GM23338 (cell line): ENCODE data around the gene PGLYRP2. TPM values are rescaled to one million over a fixed set of nuclear protein-coding genes. Genes with fewer than 3 reads are reported as not detected.

Experiments
- ATAC-seq: fragments of 200-7000 bp; cut with Tn5 transposase; 3 replicates; pipeline ENCODE4 v1.9.1; 2020
- DNase-seq: peaks from one replicate; pipeline ENCODE4 v3.0.0-alpha.2; 2015; ENCODE audit warnings: low spot score
- H2AFZ ChIP-seq: fragments of 200-600 bp; sonication (generic); 2 replicates; pipeline ENCODE4 v1.8.0; 2016; ENCODE audit warnings: antibody characterized with exemption, mild to moderate bottlenecking, moderate library complexity
- H3F3A ChIP-seq: fragments of 200-600 bp; sonication (generic); replicated peaks from 2 replicates; pipeline ENCODE4 v1.8.0; 2017; ENCODE audit warnings: antibody characterized with exemption, mixed run types, low read depth
- H3K27ac ChIP-seq: fragments of 200-600 bp; sonication (generic); 2 replicates; pipeline ENCODE4 v1.6.1; 2016; ENCODE audit warnings: low read depth
- H3K27me3 ChIP-seq: fragments of 200-600 bp; sonication (generic); 2 replicates; pipeline ENCODE4 v1.8.0; 2016; ENCODE audit warnings: mild to moderate bottlenecking, mixed run types, moderate library complexity; ENCODE audit not compliant: insufficient read depth
- H3K36me3 ChIP-seq: fragments of 200-600 bp; sonication (generic); 2 replicates; pipeline ENCODE4 v1.8.0; 2016; ENCODE audit warnings: mild to moderate bottlenecking; ENCODE audit not compliant: insufficient read depth
- H3K4me1 ChIP-seq: fragments of 200-600 bp; sonication (generic); 2 replicates; pipeline ENCODE4 v1.8.0; 2016; ENCODE audit warnings: mild to moderate bottlenecking, moderate library complexity; ENCODE audit not compliant: insufficient read depth
- H3K4me2 ChIP-seq: fragments of 200-600 bp; sonication (generic); 2 replicates; pipeline ENCODE4 v1.7.1; 2017; ENCODE audit warnings: mixed run types
- H3K4me3 ChIP-seq: fragments of 200-600 bp; sonication (generic); 2 replicates; pipeline ENCODE4 v1.6.1; 2016; ENCODE audit warnings: mixed run types
- H3K79me2 ChIP-seq: fragments of 200-600 bp; sonication (generic); replicated peaks from 2 replicates; pipeline ENCODE4 v1.8.0; 2017; ENCODE audit warnings: mild to moderate bottlenecking; ENCODE audit not compliant: insufficient read depth
- H3K9me2 ChIP-seq: fragments of 200-600 bp; sonication (generic); 2 replicates; pipeline ENCODE4 v1.8.0; 2017; ENCODE audit not compliant: insufficient read depth
- H4K20me1 ChIP-seq: fragments of 200-600 bp; sonication (generic); replicated peaks from 2 replicates; pipeline ENCODE4 v1.8.0; 2017; ENCODE audit warnings: mild to moderate bottlenecking; ENCODE audit not compliant: insufficient read depth
- H3K27ac Mint-ChIP-seq: 2 replicates; pipeline ENCODE4 v1.8.0; 2020; ENCODE audit warnings: inconsistent platforms, mild to moderate bottlenecking, moderate library complexity, mixed read lengths
- H3K27me3 Mint-ChIP-seq: 3 replicates; pipeline ENCODE4 v1.8.0; 2022; ENCODE audit warnings: low read depth, mild to moderate bottlenecking, moderate library complexity, mixed read lengths, inconsistent platforms; ENCODE audit not compliant: insufficient read depth, poor library complexity
- H3K36me3 Mint-ChIP-seq: 3 replicates; pipeline ENCODE4 v1.8.0; 2021; ENCODE audit warnings: low read depth, mild to moderate bottlenecking, inconsistent platforms, moderate library complexity, mixed read lengths
- H3K4me1 Mint-ChIP-seq: 3 replicates; pipeline ENCODE4 v1.8.0; 2020; ENCODE audit warnings: mild to moderate bottlenecking, inconsistent platforms, mixed read lengths
- H3K4me3 Mint-ChIP-seq: 3 replicates; pipeline ENCODE4 v1.8.0; 2021; ENCODE audit warnings: moderate library complexity, mild to moderate bottlenecking, inconsistent platforms, mixed read lengths
- H3K9me3 Mint-ChIP-seq: 3 replicates; pipeline ENCODE4 v1.8.0; 2020; ENCODE audit warnings: moderate library complexity, mild to moderate bottlenecking, inconsistent platforms, mixed read lengths
- CREB1 ChIP-seq: fragments of 250-450 bp; sonication (Bioruptor Pico); IDR thresholded peaks from 2 replicates; pipeline ENCODE4 v1.5.0; 2020; ENCODE audit warnings: low read depth, mild to moderate bottlenecking, moderate library complexity
- CTCF ChIP-seq, 2 experiments: fragments of 200-600 bp in 1 of 2; sonication (generic) in 1 of 2; conservative IDR thresholded peaks; 2 replicates each; pipeline versions ENCODE4 v1.5.1 to v1.6.1; 2016 to 2017; ENCODE audit warnings: antibody characterized with exemption in 2 of 2, low read depth in 2 of 2, mild to moderate bottlenecking in 2 of 2, moderate library complexity in 1 of 2
- EZH2 ChIP-seq: fragments of 200-600 bp; sonication (generic); IDR thresholded peaks from one replicate; pipeline ENCODE4 v1.8.0; 2017; ENCODE audit warnings: antibody characterized with exemption, mild to moderate bottlenecking, low read depth; ENCODE audit not compliant: unreplicated experiment
- EZH2phosphoT487 ChIP-seq: fragments of 200-600 bp; sonication (generic); IDR thresholded peaks from one replicate; pipeline ENCODE4 v1.8.1; 2018; ENCODE audit warnings: antibody characterized with exemption; ENCODE audit not compliant: unreplicated experiment
- JUNB ChIP-seq: IDR thresholded peaks from one replicate; pipeline ENCODE4 v1.6.1; 2016; ENCODE audit warnings: antibody characterized with exemption; ENCODE audit not compliant: unreplicated experiment
- NANOG ChIP-seq: IDR thresholded peaks from 2 replicates; pipeline ENCODE4 v1.6.1; 2016; ENCODE audit warnings: antibody characterized with exemption, borderline replicate concordance
- POLR2AphosphoS5 ChIP-seq: IDR thresholded peaks from 2 replicates; pipeline ENCODE4 v1.6.1; 2016; ENCODE audit warnings: antibody characterized with exemption, low read depth
- REST ChIP-seq: IDR thresholded peaks from one replicate; pipeline ENCODE4 v1.6.1; 2018; ENCODE audit warnings: antibody characterized with exemption; ENCODE audit not compliant: unreplicated experiment
- STAT1 ChIP-seq: IDR thresholded peaks from one replicate; pipeline ENCODE4 v1.6.1; 2016; ENCODE audit warnings: antibody characterized with exemption; ENCODE audit not compliant: unreplicated experiment
- ZNF114 ChIP-seq: fragments of 250-450 bp; sonication (Bioruptor Pico); IDR thresholded peaks from 2 replicates; pipeline ENCODE4 v1.5.0; 2020; ENCODE audit warnings: mild to moderate bottlenecking, moderate library complexity
- ZNF331 ChIP-seq: fragments of 250-450 bp; sonication (Bioruptor Pico); IDR thresholded peaks from 2 replicates; pipeline ENCODE4 v1.5.0; 2020; ENCODE audit warnings: low read depth, mild to moderate bottlenecking, moderate library complexity
- polyA plus RNA-seq: library from polyadenylated mRNA; unstranded; fragments of >200 nt; fragmentation: Nextera tagmentation; extraction: Ambion mirVana; gene quantifications from 2 replicates; pipeline ENCODE4 v1.2.1, GENCODE V29; 2016
- total RNA-seq: library from RNA; depleted of rRNA; stranded (reverse); fragments of >200 nt; shearing (Covaris generic); gene quantifications from 2 replicates; pipeline ENCODE4 v1.2.3, GENCODE V29; 2014
- TF ChIP-seq, protein P1 (sequence below): fragments of 250-450 bp; sonication (Bioruptor Pico); IDR thresholded peaks from 2 replicates; pipeline ENCODE4 v1.5.0; 2020; ENCODE audit warnings: mild to moderate bottlenecking, moderate library complexity
- TF ChIP-seq, protein P2 (sequence below): IDR thresholded peaks from 2 replicates; pipeline ENCODE4 v1.6.1; 2016; ENCODE audit warnings: antibody characterized with exemption

PGLYRP2 gene
- total and polyA plus RNA-seq, 2 experiments from 2014 or later = not detected

GRCh38 chr19:15427350-15427700 lies 52.0 kb downstream of the PGLYRP2 start:
- Histone ChIP-seq H4K20me1 (peaks cover 16% of the 10 kb centered on the region), H3K27me3 (no peaks in the 10 kb centered on the region), H3K36me3 (no peaks in the 10 kb centered on the region), H3K4me3 (no peak overlapping the region), H3K4me2 (no peak overlapping the region), H3K9me2 (no peaks in the 10 kb centered on the region), H3K4me1 (0 out of 2 replicates have a peak, but pooled peaks cover 6% of the 10 kb centered on the region), H2AFZ (no peak overlapping the region), H3K79me2 (peaks cover 18% of the 10 kb centered on the region), H3K27ac (no peak overlapping the region), H3F3A (no peaks in the 10 kb centered on the region)
- peaks cover 15% of the 10 kb centered on the region for H3K4me1 Mint-ChIP-seq
- H3K27me3 Mint-ChIP-seq = peaks cover 12% of the 10 kb centered on the region
- H3K9me3 Mint-ChIP-seq = no peaks in the 10 kb centered on the region; the same call in 2 of the 3 replicates
- no peak overlapping the region for H3K27ac Mint-ChIP-seq
- ATAC-seq (no peak), DNase-seq (no peak)
- TF ChIP-seq, protein P1, sequence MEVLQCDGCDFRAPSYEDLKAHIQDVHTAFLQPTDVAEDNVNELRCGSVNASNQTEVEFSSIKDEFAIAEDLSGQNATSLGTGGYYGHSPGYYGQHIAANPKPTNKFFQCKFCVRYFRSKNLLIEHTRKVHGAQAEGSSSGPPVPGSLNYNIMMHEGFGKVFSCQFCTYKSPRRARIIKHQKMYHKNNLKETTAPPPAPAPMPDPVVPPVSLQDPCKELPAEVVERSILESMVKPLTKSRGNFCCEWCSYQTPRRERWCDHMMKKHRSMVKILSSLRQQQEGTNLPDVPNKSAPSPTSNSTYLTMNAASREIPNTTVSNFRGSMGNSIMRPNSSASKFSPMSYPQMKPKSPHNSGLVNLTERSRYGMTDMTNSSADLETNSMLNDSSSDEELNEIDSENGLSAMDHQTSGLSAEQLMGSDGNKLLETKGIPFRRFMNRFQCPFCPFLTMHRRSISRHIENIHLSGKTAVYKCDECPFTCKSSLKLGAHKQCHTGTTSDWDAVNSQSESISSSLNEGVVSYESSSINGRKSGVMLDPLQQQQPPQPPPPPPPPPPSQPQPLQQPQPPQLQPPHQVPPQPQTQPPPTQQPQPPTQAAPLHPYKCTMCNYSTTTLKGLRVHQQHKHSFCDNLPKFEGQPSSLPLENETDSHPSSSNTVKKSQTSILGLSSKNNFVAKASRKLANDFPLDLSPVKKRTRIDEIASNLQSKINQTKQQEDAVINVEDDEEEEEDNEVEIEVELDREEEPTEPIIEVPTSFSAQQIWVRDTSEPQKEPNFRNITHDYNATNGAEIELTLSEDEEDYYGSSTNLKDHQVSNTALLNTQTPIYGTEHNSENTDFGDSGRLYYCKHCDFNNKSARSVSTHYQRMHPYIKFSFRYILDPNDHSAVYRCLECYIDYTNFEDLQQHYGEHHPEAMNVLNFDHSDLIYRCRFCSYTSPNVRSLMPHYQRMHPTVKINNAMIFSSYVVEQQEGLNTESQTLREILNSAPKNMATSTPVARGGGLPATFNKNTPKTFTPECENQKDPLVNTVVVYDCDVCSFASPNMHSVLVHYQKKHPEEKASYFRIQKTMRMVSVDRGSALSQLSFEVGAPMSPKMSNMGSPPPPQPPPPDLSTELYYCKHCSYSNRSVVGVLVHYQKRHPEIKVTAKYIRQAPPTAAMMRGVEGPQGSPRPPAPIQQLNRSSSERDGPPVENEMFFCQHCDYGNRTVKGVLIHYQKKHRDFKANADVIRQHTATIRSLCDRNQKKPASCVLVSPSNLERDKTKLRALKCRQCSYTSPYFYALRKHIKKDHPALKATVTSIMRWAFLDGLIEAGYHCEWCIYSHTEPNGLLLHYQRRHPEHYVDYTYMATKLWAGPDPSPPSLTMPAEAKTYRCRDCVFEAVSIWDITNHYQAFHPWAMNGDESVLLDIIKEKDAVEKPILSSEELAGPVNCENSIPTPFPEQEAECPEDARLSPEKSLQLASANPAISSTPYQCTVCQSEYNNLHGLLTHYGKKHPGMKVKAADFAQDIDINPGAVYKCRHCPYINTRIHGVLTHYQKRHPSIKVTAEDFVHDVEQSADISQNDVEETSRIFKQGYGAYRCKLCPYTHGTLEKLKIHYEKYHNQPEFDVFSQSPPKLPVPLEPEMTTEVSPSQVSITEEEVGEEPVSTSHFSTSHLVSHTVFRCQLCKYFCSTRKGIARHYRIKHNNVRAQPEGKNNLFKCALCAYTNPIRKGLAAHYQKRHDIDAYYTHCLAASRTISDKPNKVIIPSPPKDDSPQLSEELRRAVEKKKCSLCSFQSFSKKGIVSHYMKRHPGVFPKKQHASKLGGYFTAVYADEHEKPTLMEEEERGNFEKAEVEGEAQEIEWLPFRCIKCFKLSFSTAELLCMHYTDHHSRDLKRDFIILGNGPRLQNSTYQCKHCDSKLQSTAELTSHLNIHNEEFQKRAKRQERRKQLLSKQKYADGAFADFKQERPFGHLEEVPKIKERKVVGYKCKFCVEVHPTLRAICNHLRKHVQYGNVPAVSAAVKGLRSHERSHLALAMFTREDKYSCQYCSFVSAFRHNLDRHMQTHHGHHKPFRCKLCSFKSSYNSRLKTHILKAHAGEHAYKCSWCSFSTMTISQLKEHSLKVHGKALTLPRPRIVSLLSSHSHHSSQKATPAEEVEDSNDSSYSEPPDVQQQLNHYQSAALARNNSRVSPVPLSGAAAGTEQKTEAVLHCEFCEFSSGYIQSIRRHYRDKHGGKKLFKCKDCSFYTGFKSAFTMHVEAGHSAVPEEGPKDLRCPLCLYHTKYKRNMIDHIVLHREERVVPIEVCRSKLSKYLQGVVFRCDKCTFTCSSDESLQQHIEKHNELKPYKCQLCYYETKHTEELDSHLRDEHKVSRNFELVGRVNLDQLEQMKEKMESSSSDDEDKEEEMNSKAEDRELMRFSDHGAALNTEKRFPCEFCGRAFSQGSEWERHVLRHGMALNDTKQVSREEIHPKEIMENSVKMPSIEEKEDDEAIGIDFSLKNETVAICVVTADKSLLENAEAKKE = no peak
- TF ChIP-seq CREB1 (CRISPR knock-in tag) (no peak), STAT1 (no peak), POLR2AphosphoS5 (no peak), EZH2 (no peak), ZNF331 (CRISPR knock-in tag) (no peak), CTCF (conservative IDR thresholded peaks at IDR 0.05; ENCODE audit: low read depth in 2 of 2) (no peak), NANOG (no peak), ZNF114 (CRISPR knock-in tag) (no peak), EZH2phosphoT487 (no peak), JUNB (no peak), REST (no peak)
- TF ChIP-seq, protein P2, sequence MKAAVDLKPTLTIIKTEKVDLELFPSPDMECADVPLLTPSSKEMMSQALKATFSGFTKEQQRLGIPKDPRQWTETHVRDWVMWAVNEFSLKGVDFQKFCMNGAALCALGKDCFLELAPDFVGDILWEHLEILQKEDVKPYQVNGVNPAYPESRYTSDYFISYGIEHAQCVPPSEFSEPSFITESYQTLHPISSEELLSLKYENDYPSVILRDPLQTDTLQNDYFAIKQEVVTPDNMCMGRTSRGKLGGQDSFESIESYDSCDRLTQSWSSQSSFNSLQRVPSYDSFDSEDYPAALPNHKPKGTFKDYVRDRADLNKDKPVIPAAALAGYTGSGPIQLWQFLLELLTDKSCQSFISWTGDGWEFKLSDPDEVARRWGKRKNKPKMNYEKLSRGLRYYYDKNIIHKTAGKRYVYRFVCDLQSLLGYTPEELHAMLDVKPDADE = no peak
- no peak overlapping the region for H3K4me3 Mint-ChIP-seq
- H3K36me3 Mint-ChIP-seq = peaks cover 33% of the 10 kb centered on the region
